Astrocyte (in vitro differentiated cells and primary cell): ENCODE data around the gene THPO.

Source experiments
- EZH2 ChIP-seq: IDR thresholded peaks from 2 replicates; pipeline ENCODE4 v1.6.1; 2012; ENCODE audit warnings: mild to moderate bottlenecking, low read length, inconsistent platforms; ENCODE audit not compliant: insufficient read depth
- TF ChIP-seq, protein P1 (sequence below): IDR thresholded peaks from 2 replicates; pipeline ENCODE4 v1.5.1; 2011; ENCODE audit warnings: low read depth, mild to moderate bottlenecking, inconsistent platforms, low read length, moderate library complexity; ENCODE audit not compliant: insufficient read depth

DNA sequence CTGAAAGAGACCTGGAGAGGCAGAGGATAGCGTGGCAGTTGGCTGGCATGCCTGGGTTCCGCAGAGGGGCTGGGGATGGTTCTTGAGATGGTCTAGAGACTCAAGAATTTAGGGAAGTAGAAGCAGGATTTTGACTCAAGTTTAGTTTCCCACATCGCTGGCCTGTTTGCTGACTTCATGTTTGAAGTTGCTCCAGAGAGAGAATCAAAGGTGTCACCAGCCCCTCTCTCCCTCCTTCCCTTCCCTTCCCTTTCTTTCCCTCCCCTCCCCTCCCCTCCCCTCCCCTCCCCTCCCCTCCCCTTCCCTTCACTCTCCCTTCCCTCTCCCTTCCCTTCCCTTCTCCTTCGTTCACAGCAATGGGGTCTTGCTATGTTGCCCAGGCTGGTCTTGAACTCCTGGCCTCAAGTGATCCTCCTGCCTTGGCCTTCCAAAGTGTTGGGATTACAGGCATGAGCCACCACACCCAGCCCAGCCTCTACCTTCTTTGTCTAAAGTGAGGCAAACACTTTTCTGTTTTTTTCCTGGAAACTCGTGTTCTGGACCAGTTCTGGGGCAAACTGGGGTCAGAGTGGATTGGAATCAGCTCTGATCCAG lies 12.0 kb upstream of the THPO start:
- TF ChIP-seq, protein P1, sequence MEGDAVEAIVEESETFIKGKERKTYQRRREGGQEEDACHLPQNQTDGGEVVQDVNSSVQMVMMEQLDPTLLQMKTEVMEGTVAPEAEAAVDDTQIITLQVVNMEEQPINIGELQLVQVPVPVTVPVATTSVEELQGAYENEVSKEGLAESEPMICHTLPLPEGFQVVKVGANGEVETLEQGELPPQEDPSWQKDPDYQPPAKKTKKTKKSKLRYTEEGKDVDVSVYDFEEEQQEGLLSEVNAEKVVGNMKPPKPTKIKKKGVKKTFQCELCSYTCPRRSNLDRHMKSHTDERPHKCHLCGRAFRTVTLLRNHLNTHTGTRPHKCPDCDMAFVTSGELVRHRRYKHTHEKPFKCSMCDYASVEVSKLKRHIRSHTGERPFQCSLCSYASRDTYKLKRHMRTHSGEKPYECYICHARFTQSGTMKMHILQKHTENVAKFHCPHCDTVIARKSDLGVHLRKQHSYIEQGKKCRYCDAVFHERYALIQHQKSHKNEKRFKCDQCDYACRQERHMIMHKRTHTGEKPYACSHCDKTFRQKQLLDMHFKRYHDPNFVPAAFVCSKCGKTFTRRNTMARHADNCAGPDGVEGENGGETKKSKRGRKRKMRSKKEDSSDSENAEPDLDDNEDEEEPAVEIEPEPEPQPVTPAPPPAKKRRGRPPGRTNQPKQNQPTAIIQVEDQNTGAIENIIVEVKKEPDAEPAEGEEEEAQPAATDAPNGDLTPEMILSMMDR: no peak
- no peak for TF ChIP-seq EZH2
